Heart left ventricle (tissue), 16 donors: Measurements from ENCODE around the gene CNST. TPM values are rescaled to one million over a fixed set of nuclear protein-coding genes. Genes with fewer than 3 reads are reported as not detected.
A peak's percentile ranks its signal among the peaks of the same experiment; 100 is the strongest.

ENCODE experiments used
- ATAC-seq, 4 donors: fragments of 200-7000 bp; cut with Tn5 transposase; one replicate each; pipeline ENCODE4 v1.9.1; 2020 to 2022; ENCODE audit warnings: moderate library complexity in 4 of 4, mild to moderate bottlenecking in 3 of 4, moderate number of reproducible peaks in 1 of 4
- DNase-seq, 5 donors: peaks; one replicate each; pipeline ENCODE4 v3.0.0-alpha.2; 2020
- H3K27ac ChIP-seq, 12 donors: fragments of 200-600 bp; sonication (generic) in 4 of 12; one replicate each; pipeline versions ENCODE4 v1.5.0 to v1.8.0; 2016 to 2022; ENCODE audit warnings: mild to moderate bottlenecking in 2 of 12
- H3K27me3 ChIP-seq, 9 donors: fragments of 200-600 bp; sonication (generic) in 2 of 9; one replicate each; pipeline versions ENCODE4 v1.5.1 to v1.8.0; 2016 to 2022; ENCODE audit warnings: mild to moderate bottlenecking in 3 of 9
- H3K36me3 ChIP-seq, 9 donors: fragments of 200-600 bp; sonication (generic) in 2 of 9; one replicate each; pipeline versions ENCODE4 v1.5.0 to v1.8.0; 2018 to 2022; ENCODE audit warnings: mild to moderate bottlenecking in 2 of 9
- H3K4me1 ChIP-seq, 12 donors: fragments of 200-600 bp; sonication (generic) in 4 of 12; one replicate each; pipeline versions ENCODE4 v1.5.0 to v1.8.0; 2016 to 2022; ENCODE audit warnings: mild to moderate bottlenecking in 3 of 12
- H3K4me3 ChIP-seq, 12 donors: fragments of 200-600 bp; sonication (generic) in 4 of 12; one replicate each; pipeline versions ENCODE4 v1.5.0 to v1.8.0; 2017 to 2022; ENCODE audit warnings: mild to moderate bottlenecking in 9 of 12, moderate library complexity in 4 of 12
- H3K9me3 ChIP-seq, 12 donors: fragments of 200-600 bp; sonication (generic) in 4 of 12; one replicate each; pipeline versions ENCODE4 v1.5.0 to v1.8.0; 2016 to 2022; ENCODE audit warnings: mild to moderate bottlenecking in 1 of 12
- POLR2A ChIP-seq, 2 donors: fragments of 450-650 bp; IDR thresholded peaks; one replicate each; pipeline ENCODE4 v1.6.1; 2017; ENCODE audit warnings: antibody characterized with exemption in 2 of 2, mild to moderate bottlenecking in 2 of 2, moderate library complexity in 2 of 2
- WGBS, 4 donors: extraction: QIAGEN DNeasy Blood & Tissue Kit in 2 of 4; methylation state at CpG; one replicate each; pipeline versions ENCODE4 v1.1.5 to v1.1.7; 2013 to 2018; 5-methylcytosine and 5-hydroxymethylcytosine counted together
- intact Hi-C, 10 donors: fragments of 100-400 bp; cut with DNase I; formaldehyde crosslinking; loops; one replicate each; pipeline versions ENCODE4 v1.11.1 to v1.14.2; 2022
- polyA plus RNA-seq, 2 donors: library from polyadenylated mRNA; stranded (reverse); fragments of 200-250 nt; gene quantifications; one replicate each; pipeline ENCODE4 v1.2.3, GENCODE V29; 2013
- total RNA-seq, 9 donors: library from RNA; depleted of rRNA in 2 of 9; stranded (reverse); fragments of >200 nt in 2 of 9; fragmentation: NEBNext Ultra II Directional in 3 of 9; extraction: Animal tissue kit (Norgen Biotek cat#: 25700) in 3 of 9; gene quantifications; one replicate each; pipeline versions ENCODE4 v1.1.0 to v1.2.4, GENCODE V29; 2016 to 2023
- TF ChIP-seq, protein P1 (sequence below), 12 donors: fragments of 200-600 bp; sonication (generic) in 4 of 12; IDR thresholded peaks; one replicate each; pipeline versions ENCODE4 v1.5.0 to v1.8.0; 2018 to 2022; ENCODE audit warnings: antibody characterized with exemption in 12 of 12, mild to moderate bottlenecking in 5 of 12
- donor health status: ischemic (EF 13 %, LVEDD 7.1; RV severe dilation, severe dysfunction).
- donor health status: healthy with polysubstance abuse.
- donor health status: DM: no; HTN: yes; CAD: no.
- donor health status: DM: no; HTN: no; CAD: no.
- donor health status: ischemic (EF 25% LVEDD 6.9; RV normal size, moderate dysfunction).
- donor health status: ischemic (EF 25% LVEDD 5.7; RV mildly dilated, moderate dysfunction).
- donor health status: healthy.
- donor health status: DM: yes; HTN: yes; CAD: no.
- donor health status: ischemic (EF 35%, LVEDD 5.7; RV mildly dilated, moderate dysfunction).
- donor health status: nonischemic (EF 11% LVEDD 7.7; RV severe dilation, severe dysfunction).
- donor health status: DM: yes; HTN: yes; CAD: no.
- donor health status: PGD.
- donor health status: ischemic (EF 29% LVEDD 5.4; RV normal size, mild dysfunction).
- donor health status: nonischemic (EF 23%, LVEDD 6.1; RV moderate dilation, normal function).

Gene CNST
- total and polyA plus RNA-seq, 11 donors = 3.9 to 23.9 (median 17.6) TPM

GRCh38 chr1:246638941-246639655 is 72.8 kb downstream of the CNST start:
- no peak for DNase-seq
- no peak overlapping the region for H3K4me3 ChIP-seq
- H3K4me1 ChIP-seq = peaks cover 0 to 22% (median 7%) of the 10 kb centered on the region in 12 donors
- no peaks in the 10 kb centered on the region for H3K9me3 ChIP-seq
- TF ChIP-seq, protein P1, sequence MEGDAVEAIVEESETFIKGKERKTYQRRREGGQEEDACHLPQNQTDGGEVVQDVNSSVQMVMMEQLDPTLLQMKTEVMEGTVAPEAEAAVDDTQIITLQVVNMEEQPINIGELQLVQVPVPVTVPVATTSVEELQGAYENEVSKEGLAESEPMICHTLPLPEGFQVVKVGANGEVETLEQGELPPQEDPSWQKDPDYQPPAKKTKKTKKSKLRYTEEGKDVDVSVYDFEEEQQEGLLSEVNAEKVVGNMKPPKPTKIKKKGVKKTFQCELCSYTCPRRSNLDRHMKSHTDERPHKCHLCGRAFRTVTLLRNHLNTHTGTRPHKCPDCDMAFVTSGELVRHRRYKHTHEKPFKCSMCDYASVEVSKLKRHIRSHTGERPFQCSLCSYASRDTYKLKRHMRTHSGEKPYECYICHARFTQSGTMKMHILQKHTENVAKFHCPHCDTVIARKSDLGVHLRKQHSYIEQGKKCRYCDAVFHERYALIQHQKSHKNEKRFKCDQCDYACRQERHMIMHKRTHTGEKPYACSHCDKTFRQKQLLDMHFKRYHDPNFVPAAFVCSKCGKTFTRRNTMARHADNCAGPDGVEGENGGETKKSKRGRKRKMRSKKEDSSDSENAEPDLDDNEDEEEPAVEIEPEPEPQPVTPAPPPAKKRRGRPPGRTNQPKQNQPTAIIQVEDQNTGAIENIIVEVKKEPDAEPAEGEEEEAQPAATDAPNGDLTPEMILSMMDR (IDR thresholded peaks at IDR 0.05) = no peak
- no peak for TF ChIP-seq POLR2A (IDR thresholded peaks at IDR 0.05)
- no peaks in the 10 kb centered on the region for H3K27me3 ChIP-seq
- 89 to 96% (median 95%) methylated on average over 16 of the region's 16 CpGs for WGBS, 4 donors
- H3K36me3 ChIP-seq = peaks cover 0 to 54% (median 28%) of the 10 kb centered on the region in 9 donors
- intact Hi-C loops = no loop called here
- ATAC-seq = peak in 1 of 4 donors; percentile 22
- peak overlapping the region in 4 of 12 donors; percentile 32 to 57 (median 40) for H3K27ac ChIP-seq

- Histone ChIP-seq H3K9me3 (no peaks in the 10 kb centered on the region), H3K4me3 (no peak overlapping the region), H3K36me3 (peaks cover 0 to 52% (median 25%) of the 10 kb centered on the region in 9 donors), H3K27ac (peak overlapping the region in 5 of 12 donors; percentile 15 to 57 (median 33)), H3K27me3 (no peaks in the 10 kb centered on the region), H3K4me1 (peaks cover 0 to 22% (median 7%) of the 10 kb centered on the region in 12 donors)
- DNase-seq (peak in 2 of 5 donors; percentile 18 to 44), ATAC-seq (peak in 3 of 4 donors; percentile 34 to 53 (median 45))
- intact Hi-C loops = loop anchor here in 3 of 10 donors (5.0 to 10.0 kb wide), 3 partner anchors 55 to 75 kb away; partner anchors contain the start of genes CNST (in 3 of the 3) and TFB2M (in 3 of the 3)
- 64 to 81% (median 74%) methylated on average over 7 to 9 of the region's 9 CpGs for WGBS, 4 donors
- no peak for TF ChIP-seq POLR2A (IDR thresholded peaks at IDR 0.05)
- TF ChIP-seq, protein P1 (IDR thresholded peaks at IDR 0.05) = no peak
Measured at GRCh38 chr1:246639732-246640131, 73.5 kb downstream of the CNST start.

DNA sequence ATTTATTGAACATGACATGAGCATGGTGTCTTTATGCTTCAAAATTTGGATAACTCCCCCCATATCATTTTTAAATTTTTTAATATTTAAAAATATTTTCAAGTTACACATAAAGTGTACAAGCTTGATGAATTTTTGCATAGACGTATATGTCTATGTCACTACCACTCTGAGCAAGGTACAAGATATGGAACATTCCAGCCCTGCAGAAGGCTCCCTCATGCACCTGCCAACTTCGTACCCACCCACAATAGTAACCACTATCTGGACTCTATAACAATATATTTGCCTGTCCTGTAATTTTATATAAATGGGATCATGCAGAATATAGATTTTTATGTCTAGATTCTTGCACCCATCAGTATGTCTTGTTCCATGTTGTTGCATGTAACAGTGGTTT is 74.5 kb downstream of the CNST start:
- TF ChIP-seq POLR2A (IDR thresholded peaks at IDR 0.05) = no peak
- TF ChIP-seq, protein P1 (IDR thresholded peaks at IDR 0.05) = no peak
- peaks cover 0 to 22% (median 7%) of the 10 kb centered on the region in 12 donors for H3K4me1 ChIP-seq
- ATAC-seq (peak in 3 of 4 donors; percentile 39 to 61 (median 55)), DNase-seq (no peak)
- 56 to 69% (median 64%) methylated on average over 2 of the region's 2 CpGs for WGBS, 4 donors
- intact Hi-C loops = loop anchor here in 3 of 10 donors (5.0 to 10.0 kb wide), 3 partner anchors 54 to 76 kb away; partner anchors contain the start of genes CNST (in 3 of the 3) and TFB2M (in 3 of the 3)
- peak overlapping the region in 3 of 12 donors; percentile 7 to 57 (median 52) for H3K27ac ChIP-seq
- peaks cover 0 to 54% (median 28%) of the 10 kb centered on the region in 9 donors for H3K36me3 ChIP-seq
- H3K27me3 ChIP-seq = no peaks in the 10 kb centered on the region
- H3K4me3 ChIP-seq = no peak overlapping the region
- H3K9me3 ChIP-seq = no peaks in the 10 kb centered on the region

- WGBS, 4 donors = 50 to 59% (median 52%) methylated on average over 2 of the region's 2 CpGs
- no peak overlapping the region for H3K4me3 ChIP-seq
- DNase-seq = no peak
- H3K27ac ChIP-seq = peak overlapping the region in 9 of 12 donors; percentile 7 to 59 (median 23)
- intact Hi-C loops = loop anchor here in 3 of 10 donors (5.0 to 10.0 kb wide), 3 partner anchors 53 to 77 kb away; partner anchors contain the start of genes CNST (in 3 of the 3) and TFB2M (in 3 of the 3)
- no peaks in the 10 kb centered on the region for H3K27me3 ChIP-seq
- TF ChIP-seq POLR2A (IDR thresholded peaks at IDR 0.05) = no peak
- TF ChIP-seq, protein P1 (IDR thresholded peaks at IDR 0.05) = no peak
- peak; percentile 49 to 73 (median 54) for ATAC-seq
- no peaks in the 10 kb centered on the region for H3K9me3 ChIP-seq
- H3K36me3 ChIP-seq = peaks cover 0 to 56% (median 28%) of the 10 kb centered on the region in 9 donors
- peaks cover 0 to 22% (median 7%) of the 10 kb centered on the region in 12 donors for H3K4me1 ChIP-seq
Measured at GRCh38 chr1:246641394-246641793, 75.1 kb downstream of the CNST start.
